ENCODE results near the gene PHF2. TPM values are rescaled to one million over a fixed set of nuclear protein-coding genes. Genes with fewer than 3 reads are reported as not detected.
"Not testable (repeated sequence)": the region's sequence is repeated elsewhere in the genome, so short reads cannot be mapped to it uniquely, and the experiment has no call there.

Gene PHF2
- total RNA-seq, 1 experiment from 2014 or later, result 22.2 TPM

DNA sequence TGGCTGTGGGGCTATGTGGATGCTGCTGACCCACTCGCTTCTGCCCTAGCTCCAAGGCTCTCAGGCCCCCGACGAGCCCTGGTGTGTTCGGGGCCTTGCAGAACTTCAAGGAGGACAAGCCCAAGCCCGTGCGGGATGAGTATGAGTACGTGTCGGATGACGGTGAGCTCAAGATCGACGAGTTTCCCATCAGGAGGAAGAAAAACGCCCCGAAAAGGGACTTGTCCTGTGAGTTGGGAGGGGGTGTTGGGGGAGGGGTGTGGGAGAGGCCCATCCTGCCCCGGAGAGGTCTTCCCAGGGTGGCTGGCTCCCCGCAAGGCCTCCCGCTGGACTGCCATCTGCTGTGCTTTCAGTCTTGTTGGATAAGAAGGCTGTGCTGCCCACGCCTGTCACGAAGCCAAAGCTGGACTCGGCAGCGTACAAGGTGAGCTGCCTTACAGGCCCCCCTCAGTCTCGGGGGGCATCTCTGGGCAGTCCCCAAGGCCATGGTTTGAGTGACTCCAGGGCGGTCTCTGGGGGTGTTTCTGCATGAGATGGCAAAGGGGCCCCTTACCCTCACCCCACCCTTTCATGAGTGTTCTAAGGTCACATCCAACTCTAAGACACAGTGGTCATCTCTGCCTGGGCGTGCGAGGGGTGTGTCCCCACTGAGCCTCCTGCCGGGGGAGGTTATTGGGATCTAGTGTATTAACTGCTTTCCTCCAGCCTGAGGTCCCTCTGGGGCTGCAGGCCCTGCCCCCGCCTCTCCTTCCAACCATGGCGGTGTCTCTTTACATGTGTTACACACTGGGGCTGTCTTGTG lies 89.5 kb downstream of the PHF2 start:
- DNase-seq (ENCODE audit: low spot score), result no peak

DNA sequence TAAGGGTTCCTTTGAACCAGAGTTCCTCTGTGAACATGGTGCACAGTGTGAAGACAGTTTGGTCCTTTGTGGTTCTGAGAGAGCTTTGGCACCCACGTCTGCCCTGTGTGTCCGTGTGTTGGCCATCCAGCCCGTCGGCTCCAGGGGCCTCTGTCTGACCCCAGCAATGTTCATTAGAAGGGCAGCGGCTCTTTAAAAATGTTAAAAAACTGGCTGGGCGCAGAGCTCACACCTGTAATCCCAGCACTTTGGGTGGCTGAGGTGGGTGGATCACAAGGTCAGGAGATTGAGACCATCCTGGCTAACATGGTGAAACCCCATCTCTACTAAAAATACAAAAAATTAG lies 90.0 kb downstream of the PHF2 start:
- not testable (repeated sequence) for DNase-seq (ENCODE audit: low spot score)

DNA sequence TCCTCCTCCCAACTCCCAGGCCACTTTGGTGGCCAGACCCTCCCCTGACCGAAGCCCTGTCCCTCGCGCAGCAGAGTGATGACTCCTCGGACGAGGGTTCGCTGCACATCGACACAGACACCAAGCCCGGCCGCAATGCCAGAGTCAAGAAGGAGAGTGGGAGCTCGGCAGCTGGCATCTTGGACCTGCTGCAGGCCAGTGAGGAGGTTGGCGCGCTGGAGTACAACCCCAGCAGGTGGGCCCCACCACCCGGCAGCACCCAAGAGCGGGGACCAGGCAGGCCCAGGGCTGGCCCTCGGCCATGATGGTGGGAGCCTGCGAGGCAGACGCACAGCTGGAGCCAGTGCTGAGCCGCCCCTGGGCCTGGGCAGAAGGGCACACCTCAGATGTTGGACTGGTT lies 90.6 kb downstream of the PHF2 start:
- no peak for DNase-seq (ENCODE audit: low spot score)

- DNase-seq (ENCODE audit: low spot score), result no peak
Measured at GRCh38 chr9:93667627-93668026, 91.2 kb downstream of the PHF2 start.

- DNase-seq (ENCODE audit: low spot score), result no peak
Measured at GRCh38 chr9:93668261-93668871, 92.0 kb downstream of the PHF2 start.

DNA sequence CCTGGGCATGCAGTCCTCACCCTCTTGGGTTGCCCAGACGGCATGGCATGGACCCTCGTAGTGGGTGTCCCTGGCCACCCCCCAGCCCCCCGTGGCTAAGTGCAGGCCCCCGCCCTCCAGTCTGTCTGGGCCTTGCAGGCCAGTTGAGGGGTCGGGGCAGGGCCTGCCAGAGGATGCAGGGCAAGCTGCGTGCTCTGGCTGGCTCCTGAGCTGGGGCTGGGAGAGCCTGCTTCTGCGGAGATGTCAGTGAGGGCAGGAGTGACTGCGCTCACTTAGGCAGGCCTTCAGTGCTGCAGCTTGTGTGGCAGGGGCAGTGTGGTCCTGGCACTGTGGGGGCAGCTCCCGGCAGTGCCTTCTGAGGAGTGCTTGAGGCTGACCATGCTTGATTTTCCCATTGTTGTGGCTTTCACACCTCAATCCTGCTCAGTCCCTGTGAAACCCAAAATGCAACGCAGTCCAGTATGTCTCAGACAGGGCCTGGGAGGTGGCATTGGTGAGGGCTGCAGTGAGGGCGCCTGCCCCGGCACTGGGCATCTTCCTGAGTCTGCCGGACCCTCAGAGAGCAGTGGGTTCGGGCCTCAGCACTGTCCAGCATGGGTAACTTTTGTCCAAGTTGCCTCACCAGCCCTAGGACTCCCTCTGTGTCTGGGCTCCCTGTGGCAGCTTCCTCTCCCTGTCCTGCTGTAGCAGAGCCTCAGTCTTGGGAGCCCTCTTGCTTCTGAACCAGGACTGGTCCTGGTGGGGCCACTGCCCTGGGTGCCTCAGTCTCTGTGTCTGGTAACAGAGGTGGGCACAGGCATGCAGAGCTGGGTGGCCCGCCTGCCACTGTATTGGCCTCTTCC lies 93.0 kb downstream of the PHF2 start:
- no peak for DNase-seq (ENCODE audit: low spot score)

DNA sequence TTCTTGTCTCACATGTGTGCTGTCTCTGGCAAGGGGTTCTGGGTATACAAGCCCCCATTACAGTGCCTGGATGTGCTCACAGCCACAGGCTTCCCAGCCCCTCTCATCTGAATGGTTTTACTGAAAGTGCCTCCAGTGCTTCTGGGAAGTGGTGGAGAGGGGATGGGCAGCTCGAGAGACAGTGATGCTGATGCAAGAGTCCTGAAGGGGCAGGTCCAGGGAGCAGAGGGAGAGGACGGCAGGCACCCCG lies 93.5 kb downstream of the PHF2 start:
- no peak for DNase-seq (ENCODE audit: low spot score)

DNA sequence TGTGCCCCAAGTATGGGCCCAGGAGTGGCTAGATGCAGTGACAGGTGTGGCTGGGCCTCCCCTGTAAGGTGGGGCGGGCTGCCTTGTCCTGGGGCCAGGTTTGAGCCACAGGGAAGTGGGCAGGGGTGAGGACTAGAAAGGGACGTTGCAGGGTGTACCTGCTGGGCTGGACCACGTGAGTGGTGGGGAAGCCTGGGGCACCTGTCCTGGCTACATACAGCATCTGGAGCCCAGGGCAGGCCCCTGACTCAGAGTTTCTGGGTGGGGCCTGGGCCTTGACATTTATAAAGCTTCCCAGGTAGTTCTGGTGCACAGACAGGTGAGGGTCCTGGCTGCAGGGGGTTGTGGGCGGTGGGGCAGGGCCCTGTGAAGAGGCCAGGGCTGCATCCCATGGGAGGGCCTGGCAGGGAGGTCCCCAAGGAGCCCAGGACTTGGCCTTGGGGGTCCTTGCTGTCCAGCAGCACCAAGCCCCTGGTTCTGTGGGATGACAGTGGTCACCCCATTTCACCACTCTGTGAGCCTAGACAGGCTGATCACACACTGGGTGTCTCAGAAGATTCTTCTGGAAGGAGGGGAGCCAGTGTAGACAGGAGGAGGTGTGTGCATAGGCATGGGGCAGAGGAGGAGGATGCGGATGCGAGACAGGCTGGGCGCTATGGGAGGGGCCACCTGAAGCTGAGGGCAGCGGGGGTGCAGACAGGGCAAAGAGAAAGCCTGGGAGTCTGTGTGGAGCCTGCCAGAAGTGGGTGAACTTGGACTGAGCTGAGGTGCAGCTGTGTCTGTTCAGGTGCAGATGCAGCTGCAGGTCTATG lies 94.0 kb downstream of the PHF2 start:
- DNase-seq (ENCODE audit: low spot score), result no peak

DNA sequence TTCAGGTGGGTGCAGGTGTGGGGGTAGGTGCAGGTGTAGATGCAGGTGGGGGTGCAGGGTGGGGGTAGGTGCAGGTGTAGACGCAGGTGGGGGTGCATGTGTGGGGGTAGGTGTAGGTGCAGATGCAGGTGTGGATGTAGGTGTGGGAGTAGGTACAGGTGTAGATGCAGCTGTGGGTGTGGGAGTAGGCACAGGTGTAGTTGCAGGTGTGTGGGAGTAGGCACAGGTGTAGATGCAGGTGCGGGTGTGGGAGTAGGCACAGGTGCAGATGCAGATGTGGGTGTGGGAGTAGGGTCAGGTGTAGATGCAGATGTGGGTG lies 94.6 kb downstream of the PHF2 start:
- DNase-seq (ENCODE audit: low spot score), result no peak

- DNase-seq (ENCODE audit: low spot score), result not testable (repeated sequence)
Measured at GRCh38 chr9:93672330-93673020, 96.1 kb downstream of the PHF2 start.

GRCh38 chr9:93673021-93673838 lies 96.8 kb downstream of the PHF2 start:
- DNase-seq (ENCODE audit: low spot score), result no peak

DNA sequence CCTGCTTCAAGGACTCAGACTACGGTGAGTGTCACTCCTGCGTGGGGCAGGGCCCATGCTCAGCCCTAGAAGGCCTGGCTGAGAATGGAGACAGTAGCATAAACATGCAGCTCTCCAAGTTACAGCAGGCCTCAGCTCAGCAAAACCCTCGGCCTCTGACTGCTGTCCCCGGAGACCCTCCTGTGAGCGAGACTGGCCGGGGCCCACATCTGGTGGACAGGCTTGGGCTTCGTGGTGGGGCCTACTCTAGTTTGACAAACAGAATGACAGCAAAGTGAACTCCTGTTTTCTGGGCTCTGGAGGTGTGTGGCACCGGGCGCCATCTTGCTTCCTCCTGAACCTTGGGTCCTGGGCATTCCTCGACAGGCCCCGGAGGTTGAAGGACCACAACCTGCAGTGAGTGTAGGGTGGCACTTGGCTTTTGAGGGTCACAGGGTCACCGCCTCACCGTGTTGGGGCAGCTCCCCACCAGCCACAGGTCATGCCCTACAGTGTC lies 97.5 kb downstream of the PHF2 start:
- no peak for DNase-seq (ENCODE audit: low spot score)

GRCh38 chr9:93674580-93675335 lies 98.4 kb downstream of the PHF2 start:
- no peak for DNase-seq (ENCODE audit: low spot score)

- no peak for DNase-seq (ENCODE audit: low spot score)
Measured at GRCh38 chr9:93675336-93676150, 99.2 kb downstream of the PHF2 start.

DNA sequence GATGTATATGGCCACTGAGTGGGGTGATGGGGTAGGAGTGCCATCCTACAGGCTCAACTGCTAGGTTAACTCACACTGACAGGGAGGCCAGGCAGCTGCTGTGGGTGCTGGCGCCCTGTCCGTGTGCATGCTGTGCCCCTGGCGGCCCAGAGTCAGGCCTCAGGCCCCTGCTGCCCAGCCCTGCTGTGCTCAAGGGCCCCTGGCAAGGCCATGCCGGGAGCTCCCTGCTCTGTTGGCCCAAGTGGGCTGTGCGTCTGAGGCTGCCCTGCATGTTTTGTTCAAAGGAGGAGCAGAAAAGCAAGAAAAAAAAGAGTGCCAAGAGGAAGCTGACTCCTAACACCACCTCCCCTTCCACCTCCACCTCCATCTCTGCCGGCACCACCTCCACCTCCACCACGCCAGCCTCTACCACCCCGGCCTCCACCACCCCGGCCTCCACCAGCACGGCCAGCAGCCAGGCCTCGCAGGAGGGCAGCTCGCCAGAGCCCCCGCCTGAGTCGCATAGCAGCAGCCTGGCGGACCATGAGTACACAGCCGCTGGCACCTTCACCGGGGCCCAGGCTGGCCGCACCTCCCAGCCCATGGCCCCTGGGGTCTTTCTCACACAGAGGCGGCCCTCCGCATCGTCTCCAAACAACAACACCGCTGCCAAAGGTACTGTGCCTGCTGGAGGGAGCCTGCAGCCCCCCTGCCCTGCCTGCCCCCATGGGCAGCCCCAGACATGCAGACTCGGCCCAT lies 100.1 kb downstream of the PHF2 start:
- no peak for DNase-seq (ENCODE audit: low spot score)

DNA sequence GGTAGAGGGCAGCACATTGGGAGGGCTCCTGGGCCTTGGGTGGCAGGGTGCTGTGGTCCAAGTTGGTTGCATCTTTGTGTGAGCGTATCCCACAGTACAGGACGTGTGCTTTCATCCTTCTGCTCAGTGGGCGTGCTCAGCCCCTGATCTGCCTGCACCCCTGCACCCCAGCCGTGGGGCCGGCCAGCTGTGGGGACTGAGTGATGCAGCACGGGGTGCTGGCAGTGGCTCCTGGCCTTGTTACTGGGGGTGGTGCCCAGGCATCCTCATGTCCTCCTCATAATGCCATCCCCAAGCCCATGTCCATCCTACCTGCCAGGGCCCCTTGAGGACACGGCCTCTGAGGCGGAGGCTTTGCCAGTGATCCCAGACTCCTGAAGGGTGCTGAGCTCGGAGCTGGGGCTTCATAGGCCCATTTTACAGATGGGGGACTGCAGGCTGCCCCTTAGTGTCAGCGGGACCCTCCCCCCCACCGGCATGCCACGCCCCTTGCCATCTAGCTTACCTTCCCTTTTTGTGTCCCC lies 100.7 kb downstream of the PHF2 start:
- no peak for DNase-seq (ENCODE audit: low spot score)

DNA sequence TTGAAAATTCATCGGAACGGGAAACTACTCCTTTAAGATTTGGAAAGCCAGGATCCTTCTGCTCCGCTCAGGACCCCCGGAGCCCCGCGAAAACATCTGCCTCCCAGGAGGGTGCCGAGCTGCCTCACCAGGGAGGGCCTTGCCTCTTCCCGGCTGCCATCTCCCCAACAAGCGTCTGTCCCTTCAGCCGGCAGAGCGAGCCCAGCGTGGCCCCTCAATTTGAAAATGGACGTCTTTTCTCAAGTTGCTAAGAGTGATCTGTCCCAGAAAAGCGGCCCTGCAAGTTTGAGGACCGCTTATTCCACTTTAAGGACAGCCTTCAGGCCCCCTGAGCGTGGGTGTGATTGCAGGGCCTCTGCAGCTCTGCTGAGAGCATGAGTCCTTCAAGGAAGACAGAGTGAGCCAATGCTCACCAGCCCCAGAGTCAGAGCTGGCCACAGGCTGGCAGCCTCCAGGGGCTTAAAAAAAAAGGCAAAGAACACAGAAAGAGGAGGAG lies 101.3 kb downstream of the PHF2 start:
- no peak for DNase-seq (ENCODE audit: low spot score)
